ENCODE data around the gene FAT1.

The FAT1 gene

GRCh38 chr4:186727977-186728519 is 4.4 kb upstream of the FAT1 start:
- Histone ChIP-seq H3K4me1 (peaks cover 5 to 33% (median 25%) of the 10 kb centered on the region in 10 experiments; a peak in 19 of 20 replicates), H3K4me2 (peak overlapping the region in 9 of 11 experiments; percentile 4 to 99 (median 92); a peak in 14 of 22 replicates), H3K9ac (peak overlapping the region in 3 of 11 experiments; percentile 15 to 94 (median 93); a peak in 4 of 22 replicates), H3K9me3 (replicated peaks in 1 of 11) (0 out of 22 replicates have a peak, but pooled peaks cover 0 to 3% (median 0%) of the 10 kb centered on the region in 11 experiments), H3K4me3 (peak overlapping the region in 2 of 10 experiments; percentile 97; a peak in 2 of 20 replicates), H4K20me1 (peaks cover 0 to 13% (median 0%) of the 10 kb centered on the region in 11 experiments; a peak in 3 of 22 replicates), H3K27ac (no peak overlapping the region), H3K36me3 (no peaks in the 10 kb centered on the region), H3K27me3 (peaks cover 0 to 10% (median 0%) of the 10 kb centered on the region in 11 experiments; a peak in 5 of 22 replicates)
- no peak for TF ChIP-seq Cebpa-rat (IDR thresholded peaks at IDR 0.05)

DNA sequence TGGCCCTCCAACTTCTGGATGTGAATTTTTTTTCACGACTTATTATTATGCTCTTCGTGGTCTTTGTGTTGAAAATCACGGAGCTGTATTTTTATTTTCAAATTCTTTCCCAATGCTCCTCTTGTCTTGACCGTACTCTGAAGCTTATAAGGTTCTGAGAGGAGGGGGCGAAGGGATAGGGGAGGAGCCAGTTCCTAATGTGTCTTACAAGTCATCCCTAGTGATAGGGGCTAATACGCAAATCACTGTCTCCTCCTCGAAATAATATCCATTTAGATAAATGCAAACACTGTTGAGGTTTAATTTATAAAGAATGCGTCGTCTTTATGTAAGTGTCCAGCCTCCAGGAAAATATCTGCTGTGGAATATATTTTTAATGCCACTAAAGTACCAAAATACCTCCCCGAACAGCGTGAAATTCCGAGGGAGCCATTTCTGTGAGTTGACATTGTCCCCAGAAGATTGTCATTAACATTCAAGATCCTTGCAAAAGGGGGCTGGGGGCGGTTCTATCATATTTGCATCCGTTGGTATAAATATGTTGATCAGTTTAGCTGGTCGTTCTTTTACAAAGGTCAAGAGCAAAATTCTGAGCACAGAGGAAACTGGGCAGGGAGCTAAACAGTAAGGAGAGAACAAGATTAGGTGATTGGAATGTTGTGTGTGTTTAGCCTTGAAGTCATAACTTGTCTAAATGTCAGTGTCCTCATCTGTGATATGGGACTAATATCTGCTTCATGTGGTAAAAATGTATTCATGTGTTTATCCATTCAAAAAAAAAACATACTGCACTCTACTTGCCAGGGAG is 3.7 kb upstream of the FAT1 start:
- Histone ChIP-seq H3K36me3 (no peaks in the 10 kb centered on the region), H3K27me3 (peaks cover 0 to 10% (median 0%) of the 10 kb centered on the region in 11 experiments; a peak in 5 of 22 replicates), H4K20me1 (peaks cover 0 to 20% (median 0%) of the 10 kb centered on the region in 11 experiments; a peak in 4 of 22 replicates), H3K9me3 (replicated peaks in 1 of 11) (0 out of 22 replicates have a peak, but pooled peaks cover 0 to 2% (median 0%) of the 10 kb centered on the region in 11 experiments), H3K27ac (peak overlapping the region in 9 of 11 experiments; percentile 73 to 92 (median 89); a peak in 16 of 22 replicates), H3K9ac (peak overlapping the region; percentile 75 to 94 (median 91); a peak in 21 of 22 replicates), H3K4me2 (peak overlapping the region; percentile 85 to 99 (median 94)), H3K4me1 (peaks cover 8 to 35% (median 27%) of the 10 kb centered on the region in 10 experiments), H3K4me3 (peak overlapping the region; percentile 76 to 97 (median 92))
- TF ChIP-seq Cebpa-rat (IDR thresholded peaks at IDR 0.05) = no peak

DNA sequence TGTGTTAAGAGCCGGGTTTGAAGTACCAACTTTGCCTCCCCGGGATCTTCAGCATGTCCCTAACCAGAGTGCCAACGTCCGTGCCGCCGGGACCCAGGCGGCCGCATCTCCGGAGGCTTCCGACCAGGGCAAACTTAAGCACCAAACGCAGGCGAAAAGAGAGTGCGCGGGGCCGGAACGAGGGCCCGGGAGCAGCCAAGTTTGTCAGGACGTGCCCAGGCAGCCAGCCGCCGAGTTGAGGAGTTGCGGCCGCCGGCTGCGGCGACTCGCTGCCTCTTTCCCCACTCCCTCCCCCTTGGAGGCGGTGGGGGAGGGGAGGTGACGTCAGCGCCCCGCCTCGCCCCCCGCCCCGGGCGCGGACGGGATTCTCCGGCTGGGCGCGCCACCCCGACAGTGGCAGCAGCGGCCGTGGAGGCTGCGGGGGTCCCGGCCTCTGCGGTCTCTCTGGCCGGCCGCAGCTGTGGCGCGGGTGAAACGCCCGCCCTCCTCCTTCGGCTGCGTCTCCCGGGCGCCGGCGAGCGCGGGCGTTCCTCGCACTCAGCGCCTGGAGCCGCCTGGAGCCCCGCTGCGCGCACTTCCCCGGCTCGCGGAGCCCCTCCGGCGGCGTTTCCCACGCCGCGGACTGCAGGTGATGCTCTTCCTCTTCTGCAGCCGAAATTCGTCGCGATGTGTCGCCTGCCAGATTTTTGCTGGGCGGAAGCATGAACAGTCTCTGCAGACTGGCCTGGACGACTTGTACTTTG is 2.9 kb upstream of the FAT1 start:
- peaks cover 0 to 5% (median under 1%) of the 10 kb centered on the region in 11 experiments; a peak in 6 of 22 replicates for H3K9me3 ChIP-seq (replicated peaks in 1 of 11)
- H3K9ac ChIP-seq = peak overlapping the region; percentile 75 to 94 (median 91)
- H3K27ac ChIP-seq = peak overlapping the region; percentile 29 to 92 (median 75); a peak in 21 of 22 replicates
- peak overlapping the region; percentile 85 to 99 (median 94) for H3K4me2 ChIP-seq
- peaks cover 12 to 43% (median 34%) of the 10 kb centered on the region in 10 experiments for H3K4me1 ChIP-seq
- peaks cover 0 to 3% (median 0%) of the 10 kb centered on the region in 11 experiments; a peak in 1 of 22 replicates for H3K36me3 ChIP-seq
- peaks cover 0 to 10% (median 0%) of the 10 kb centered on the region in 11 experiments; a peak in 5 of 22 replicates for H3K27me3 ChIP-seq
- H3K4me3 ChIP-seq = peak overlapping the region; percentile 76 to 97 (median 92)
- TF ChIP-seq Cebpa-rat (IDR thresholded peaks at IDR 0.05) = no peak
- H4K20me1 ChIP-seq = peaks cover 0 to 26% (median 0%) of the 10 kb centered on the region in 11 experiments; a peak in 5 of 22 replicates

- peaks cover 0 to 27% (median 0%) of the 10 kb centered on the region in 11 experiments; a peak in 5 of 22 replicates for H4K20me1 ChIP-seq
- peaks cover 0 to 10% (median 0%) of the 10 kb centered on the region in 11 experiments; a peak in 5 of 22 replicates for H3K27me3 ChIP-seq
- H3K4me2 ChIP-seq = peak overlapping the region; percentile 85 to 99 (median 94)
- peaks cover 0 to 12% (median 1%) of the 10 kb centered on the region in 11 experiments; a peak in 7 of 22 replicates for H3K36me3 ChIP-seq
- H3K27ac ChIP-seq = peak overlapping the region; percentile 29 to 92 (median 86); a peak in 21 of 22 replicates
- H3K9ac ChIP-seq = peak overlapping the region; percentile 84 to 94 (median 91); a peak in 21 of 22 replicates
- TF ChIP-seq Cebpa-rat (IDR thresholded peaks at IDR 0.05) = no peak
- peaks cover under 1 to 13% (median 9%) of the 10 kb centered on the region in 11 experiments; a peak in 20 of 22 replicates for H3K9me3 ChIP-seq (replicated peaks in 1 of 11)
- H3K4me3 ChIP-seq = peak overlapping the region; percentile 76 to 97 (median 92)
- H3K4me1 ChIP-seq = peaks cover 12 to 43% (median 37%) of the 10 kb centered on the region in 10 experiments
These were observed 2.1 kb upstream of the FAT1 start for GRCh38 chr4:186725469-186726425.

GRCh38 chr4:186724864-186725468 is 1.3 kb upstream of the FAT1 start:
- H3K9me3 ChIP-seq (replicated peaks in 1 of 11) = peaks cover 8 to 21% (median 17%) of the 10 kb centered on the region in 11 experiments
- peaks cover 0 to 10% (median 0%) of the 10 kb centered on the region in 11 experiments; a peak in 5 of 22 replicates for H3K27me3 ChIP-seq
- peak overlapping the region; percentile 84 to 94 (median 91) for H3K9ac ChIP-seq
- H4K20me1 ChIP-seq = peaks cover 0 to 27% (median 0%) of the 10 kb centered on the region in 11 experiments; a peak in 5 of 22 replicates
- peak overlapping the region; percentile 85 to 99 (median 94) for H3K4me2 ChIP-seq
- H3K27ac ChIP-seq = peak overlapping the region; percentile 71 to 94 (median 90); a peak in 20 of 22 replicates
- H3K4me3 ChIP-seq = peak overlapping the region; percentile 76 to 97 (median 92)
- TF ChIP-seq Cebpa-rat (IDR thresholded peaks at IDR 0.05) = no peak
- peaks cover 12 to 43% (median 37%) of the 10 kb centered on the region in 10 experiments for H3K4me1 ChIP-seq
- peaks cover 0 to 19% (median 8%) of the 10 kb centered on the region in 11 experiments; a peak in 8 of 22 replicates for H3K36me3 ChIP-seq

DNA sequence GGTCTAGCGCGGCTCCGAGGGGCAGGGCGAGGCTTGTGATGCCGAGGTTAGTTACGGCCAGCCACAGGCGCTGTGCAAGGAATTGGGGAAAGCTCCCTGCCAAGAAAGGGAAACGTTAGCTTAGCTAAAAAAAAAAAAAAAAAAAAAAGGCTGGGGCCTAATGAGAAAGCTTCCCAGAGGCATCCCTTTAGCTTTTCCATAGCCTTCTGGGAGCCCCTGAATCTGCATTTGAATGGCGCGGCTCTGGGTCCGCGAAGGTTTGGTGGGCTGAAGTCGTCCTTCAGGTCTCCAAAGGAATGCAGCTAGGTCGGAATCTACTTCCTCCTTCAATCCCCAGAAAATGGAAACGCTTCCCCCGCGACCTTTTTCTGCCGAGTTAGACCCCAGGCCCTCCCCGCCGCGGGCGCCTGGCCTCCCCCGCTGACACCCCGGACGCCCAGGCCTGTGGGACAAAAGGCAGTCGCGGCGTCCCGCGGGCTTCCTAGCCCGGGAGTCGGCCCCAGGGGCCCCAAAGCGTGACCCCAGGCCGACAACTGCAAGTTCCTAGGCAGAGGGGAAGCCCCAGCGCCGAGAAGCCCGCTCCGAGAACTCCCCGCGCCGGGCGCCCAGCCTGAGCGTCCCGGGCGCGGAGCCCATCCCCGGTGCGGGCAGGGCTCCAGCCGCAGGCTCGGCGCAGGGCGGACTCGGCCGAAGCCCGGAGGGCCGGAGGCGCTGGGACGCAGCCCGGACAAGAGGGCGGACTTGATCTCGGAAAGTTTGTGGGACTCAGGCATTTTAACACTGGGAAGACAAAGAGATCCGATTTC is 605 bp upstream of the FAT1 start:
- Histone ChIP-seq H3K36me3 (peaks cover 0 to 26% (median 15%) of the 10 kb centered on the region in 11 experiments; a peak in 15 of 22 replicates), H3K27me3 (peaks cover 0 to 10% (median 0%) of the 10 kb centered on the region in 11 experiments; a peak in 5 of 22 replicates), H3K9me3 (replicated peaks in 1 of 11) (peaks cover 15 to 28% (median 24%) of the 10 kb centered on the region in 11 experiments), H3K4me3 (peak overlapping the region; percentile 76 to 97 (median 92)), H3K27ac (peak overlapping the region; percentile 71 to 94 (median 90); a peak in 21 of 22 replicates), H3K4me1 (peaks cover 12 to 42% (median 36%) of the 10 kb centered on the region in 10 experiments), H4K20me1 (peaks cover 0 to 27% (median 0%) of the 10 kb centered on the region in 11 experiments; a peak in 5 of 22 replicates), H3K4me2 (peak overlapping the region; percentile 85 to 99 (median 94)), H3K9ac (peak overlapping the region; percentile 84 to 94 (median 91))
- TF ChIP-seq Cebpa-rat (IDR thresholded peaks at IDR 0.05) = no peak

All from BLaER1 treated with 17β-estradiol and CSF1 and Interleukin-3, amounts not matched to agents 10 nM and 100 nM (cell line).